ENCODE data around the gene ETS1.

ETS1 gene

DNA sequence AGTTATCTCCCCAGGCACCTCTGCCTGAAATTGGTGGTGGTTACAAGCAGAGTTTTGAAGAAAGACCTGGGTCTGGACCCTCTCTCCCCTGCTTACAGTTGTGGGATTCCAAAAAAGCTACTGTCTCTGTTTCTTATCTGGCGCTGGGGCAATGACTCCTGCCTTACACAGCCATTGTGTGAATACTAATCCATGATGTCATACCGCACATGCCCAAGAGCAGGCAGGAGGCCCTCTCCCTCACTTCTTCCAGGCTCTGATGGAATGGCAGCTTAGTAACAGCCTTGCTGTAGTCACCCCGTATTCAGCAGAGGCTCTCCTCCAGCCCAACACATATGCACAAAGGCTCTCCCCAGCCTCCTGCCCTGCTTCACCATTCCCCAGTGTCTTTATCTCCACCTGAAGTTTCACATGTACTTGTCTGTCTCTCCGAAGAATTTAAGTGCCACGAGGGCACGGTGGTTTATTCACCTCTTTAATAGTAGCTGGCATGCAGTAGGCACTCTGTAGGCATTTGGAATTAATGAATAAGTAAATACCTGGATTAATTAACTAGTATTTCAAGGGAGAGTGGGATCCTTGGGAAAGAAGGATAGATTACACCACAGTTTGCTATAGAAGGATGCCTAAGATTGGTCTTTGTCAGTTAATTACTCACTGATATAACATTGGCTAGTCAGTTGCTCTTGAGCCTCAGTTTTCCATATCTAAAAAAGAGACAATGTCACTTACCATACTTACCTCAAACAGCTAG lies 165.6 kb downstream of the ETS1 start:
- DNase-seq = no peak

DNA sequence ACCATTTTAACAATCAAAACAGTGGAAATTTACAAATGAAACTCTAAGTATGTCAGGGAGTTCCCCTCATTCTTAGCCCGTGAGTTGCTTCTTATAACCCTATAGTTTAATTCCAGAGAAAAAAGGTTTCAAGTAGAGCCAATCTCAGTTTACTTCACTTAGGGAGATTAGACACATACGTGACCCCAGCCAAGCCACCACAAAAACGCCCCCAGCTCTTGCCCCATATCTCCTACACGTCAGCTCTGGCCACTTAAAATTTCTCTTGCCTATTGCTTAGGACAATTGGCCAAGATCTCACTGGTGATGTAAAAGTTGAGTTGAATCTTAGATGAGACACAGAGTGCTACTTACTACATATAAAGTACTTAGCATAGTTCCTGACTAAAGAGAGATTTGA lies 166.4 kb downstream of the ETS1 start:
- DNase-seq = no peak

DNA sequence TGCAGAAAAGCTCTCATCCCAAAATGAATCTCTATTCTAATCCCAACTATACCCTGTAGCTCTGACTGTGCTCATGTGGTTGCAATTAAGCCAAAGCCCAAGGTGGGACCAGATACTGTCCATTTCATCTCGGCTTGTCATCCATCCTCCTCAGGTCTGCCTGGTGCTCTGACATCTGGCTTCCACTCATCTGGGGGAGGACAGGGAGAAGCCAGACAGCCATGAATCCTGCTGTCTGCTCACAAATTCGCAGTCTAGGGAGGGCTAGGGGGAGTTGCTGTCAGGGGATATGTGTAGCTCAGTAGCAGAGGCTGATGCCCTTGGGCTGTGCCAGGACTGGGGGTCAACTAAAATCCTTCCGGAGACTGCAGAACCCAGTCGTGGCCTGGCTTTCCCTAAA lies 167.1 kb downstream of the ETS1 start:
- DNase-seq = no peak

DNA sequence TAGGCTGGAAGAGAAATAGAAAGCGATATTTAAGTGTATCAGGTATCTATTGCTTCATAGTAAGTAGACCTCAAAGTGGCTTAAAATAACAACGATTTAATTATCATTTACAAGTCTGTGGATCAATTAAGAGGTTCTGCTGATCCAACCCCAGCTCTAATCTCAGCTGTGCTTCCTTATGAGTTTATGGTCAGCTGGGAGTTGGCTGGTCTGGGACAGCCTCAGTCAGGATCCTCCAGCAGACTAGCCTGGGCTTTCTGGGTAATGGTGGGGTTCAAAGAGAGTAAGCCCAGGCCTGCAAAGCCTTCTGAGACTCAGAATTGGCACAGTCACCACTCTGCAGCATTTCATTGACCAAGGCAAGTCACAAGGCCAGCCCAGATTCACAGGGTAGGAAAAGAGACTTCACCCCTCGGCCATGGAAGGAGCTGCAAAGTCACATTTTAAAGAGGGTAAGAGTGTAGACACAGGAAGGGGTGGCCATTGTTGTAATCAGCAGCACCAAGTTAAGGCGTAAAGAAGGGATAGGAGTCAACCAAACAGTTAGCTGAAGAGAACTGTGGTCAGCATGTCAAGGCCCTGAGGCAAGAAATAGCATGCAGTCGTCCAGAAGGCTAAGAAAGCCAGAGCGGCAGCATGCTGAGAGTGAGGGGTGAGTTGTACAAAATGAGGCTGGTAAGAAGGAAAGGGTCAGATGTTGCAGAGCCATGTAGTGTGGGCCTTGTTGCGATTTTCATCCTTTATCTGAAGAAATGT lies 168.2 kb downstream of the ETS1 start:
- DNase-seq = no peak

DNA sequence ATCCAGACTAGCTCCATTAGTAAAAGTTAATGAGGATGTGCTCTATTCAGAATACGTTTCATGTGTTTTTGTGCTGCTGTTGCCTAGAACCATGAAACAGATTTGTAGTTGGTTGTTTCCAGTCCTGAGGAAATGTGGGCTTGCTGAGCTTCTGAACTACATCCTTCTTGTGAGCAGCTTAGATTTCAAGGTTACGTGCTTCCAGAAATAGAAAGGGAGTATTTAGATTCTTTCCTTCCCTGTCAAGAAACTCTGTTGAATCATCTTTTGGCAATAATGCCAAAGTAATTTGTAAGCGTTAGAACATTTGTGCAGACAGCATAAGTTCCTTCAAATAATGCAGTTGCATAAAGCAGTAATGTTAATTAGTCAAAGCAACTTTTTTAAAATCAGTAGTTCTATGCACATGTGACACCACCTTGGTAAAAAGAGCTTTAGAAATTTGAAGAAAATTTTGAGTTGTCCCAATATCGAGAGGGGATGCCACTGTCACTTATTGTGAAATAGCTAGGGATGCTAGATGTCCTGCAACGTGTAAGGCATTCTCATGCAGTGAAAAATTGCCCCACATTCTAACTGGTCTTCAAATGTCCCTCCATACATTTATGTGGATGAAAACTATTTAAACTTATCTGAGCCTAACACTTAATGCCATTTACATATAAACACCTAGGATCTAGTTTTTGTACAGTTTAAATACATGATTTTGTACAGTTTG lies 169.6 kb downstream of the ETS1 start:
- no peak for DNase-seq

DNA sequence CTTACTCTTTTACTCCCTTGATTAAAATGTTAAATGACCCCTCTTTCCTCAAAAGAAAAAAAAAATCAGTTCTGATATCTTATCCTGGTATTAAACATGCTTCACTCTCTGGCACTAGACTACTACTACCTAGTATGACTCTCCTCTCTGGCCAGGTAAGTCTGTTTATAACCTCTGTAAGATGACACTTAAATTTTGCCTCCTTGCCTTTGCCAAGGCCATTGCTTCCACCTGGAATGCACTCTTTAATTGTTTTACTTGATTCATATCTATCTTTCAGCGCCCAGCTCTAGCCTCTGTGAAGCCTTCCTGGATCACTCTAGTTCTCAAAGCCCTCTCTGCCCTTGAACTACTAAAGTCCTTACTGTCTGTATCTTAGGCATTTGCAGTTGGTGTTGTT lies 170.4 kb downstream of the ETS1 start:
- DNase-seq = no peak

DNA sequence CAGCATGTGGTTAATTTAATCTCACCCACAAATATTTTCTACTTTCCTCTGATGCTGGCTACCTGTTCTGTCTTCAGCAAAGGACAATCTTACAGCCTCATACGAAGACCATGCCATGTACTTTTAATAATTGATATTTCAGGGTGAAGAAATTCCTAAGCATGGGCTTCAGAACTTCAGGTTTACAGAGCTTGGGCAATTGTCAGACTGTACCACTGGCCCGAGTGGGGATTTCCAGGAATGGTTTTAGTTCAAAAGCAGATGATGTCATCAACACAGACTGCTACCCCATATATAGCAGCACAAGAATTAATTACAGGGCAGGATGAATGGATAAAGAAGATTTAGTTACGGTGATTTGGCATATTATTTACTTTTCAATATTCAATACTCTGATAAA lies 171.8 kb downstream of the ETS1 start:
- no peak for DNase-seq

DNA sequence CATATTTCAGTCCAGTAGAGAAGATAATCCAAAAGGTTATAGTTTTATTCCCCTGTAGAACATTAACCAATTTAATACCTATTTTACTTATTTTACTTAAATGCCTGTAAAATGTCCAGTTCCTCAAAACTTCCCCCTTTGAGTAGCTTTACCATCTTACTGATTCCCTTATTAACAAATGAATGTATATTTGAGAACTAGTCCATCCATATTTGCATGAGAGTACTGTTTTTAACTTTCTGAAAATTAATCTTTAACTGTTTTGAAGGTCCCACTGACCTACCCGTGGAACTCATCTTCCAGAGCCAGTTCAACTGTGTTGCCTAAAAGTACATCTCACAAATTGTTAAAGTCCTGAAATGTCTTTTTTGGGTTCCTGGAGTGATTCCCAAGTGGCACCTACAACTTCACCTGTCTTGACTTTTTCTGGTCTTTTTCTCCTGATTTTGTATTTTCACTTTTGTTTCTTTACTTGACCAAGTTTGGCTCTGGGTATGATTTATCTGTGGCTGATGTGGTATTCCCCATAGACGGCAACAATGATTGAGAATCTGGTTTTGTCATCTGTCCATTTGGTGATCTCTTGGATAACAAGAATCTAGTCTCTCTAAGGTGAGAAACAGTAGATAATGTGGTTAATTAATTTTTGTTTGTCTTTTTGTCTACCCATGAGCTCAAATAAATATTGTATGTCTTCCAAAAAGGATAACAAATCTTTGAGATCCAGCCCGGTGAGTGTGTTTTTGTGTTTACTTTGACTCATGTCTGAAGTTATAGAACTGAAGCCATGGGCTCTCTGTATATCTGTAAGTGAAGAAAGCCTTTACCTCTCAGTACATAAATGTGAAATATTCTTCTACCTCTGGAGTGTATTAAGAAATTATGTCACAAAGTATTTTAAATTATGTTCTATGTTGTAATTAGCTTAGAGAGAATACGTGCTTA lies 174.2 kb downstream of the ETS1 start:
- DNase-seq = no peak

DNA sequence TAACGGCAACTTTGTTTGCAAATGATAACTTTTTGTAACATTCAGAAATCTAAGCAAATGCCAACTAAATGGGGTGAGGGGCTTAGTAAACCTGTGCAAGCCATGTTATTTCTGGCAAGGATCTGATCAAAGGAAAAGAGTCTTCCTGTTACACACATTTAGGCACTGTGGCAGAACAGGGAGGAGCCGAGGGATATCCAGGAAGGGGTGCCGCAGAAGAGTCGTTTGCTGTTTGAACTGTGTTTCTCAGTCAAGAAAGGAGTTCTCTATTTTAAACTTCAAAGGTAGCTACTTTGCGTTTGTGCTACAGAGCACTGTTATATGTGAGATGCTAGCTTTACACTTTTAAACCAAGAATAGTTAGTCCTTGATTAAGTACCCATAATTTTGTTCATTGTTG lies 175.5 kb downstream of the ETS1 start:
- no peak for DNase-seq

DNA sequence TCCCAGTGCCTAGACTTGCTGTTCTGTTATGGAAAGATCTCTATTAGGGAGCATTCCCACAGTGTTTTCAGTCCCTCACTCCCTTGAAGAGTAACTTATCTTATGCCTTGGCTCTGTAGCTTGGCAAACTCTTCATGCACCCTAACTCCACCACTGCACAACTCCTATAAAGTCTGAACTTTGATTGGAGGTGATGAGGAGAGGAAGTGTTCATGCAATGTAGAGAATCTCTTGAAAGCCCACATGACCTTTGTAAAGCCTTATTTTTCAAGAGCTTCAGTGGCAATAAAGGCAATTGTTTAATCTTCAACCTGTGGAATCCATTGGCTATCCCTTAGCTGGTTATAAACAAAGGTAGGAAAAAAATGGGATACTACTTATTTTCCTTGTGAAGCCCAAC lies 176.2 kb downstream of the ETS1 start:
- DNase-seq = no peak

DNA sequence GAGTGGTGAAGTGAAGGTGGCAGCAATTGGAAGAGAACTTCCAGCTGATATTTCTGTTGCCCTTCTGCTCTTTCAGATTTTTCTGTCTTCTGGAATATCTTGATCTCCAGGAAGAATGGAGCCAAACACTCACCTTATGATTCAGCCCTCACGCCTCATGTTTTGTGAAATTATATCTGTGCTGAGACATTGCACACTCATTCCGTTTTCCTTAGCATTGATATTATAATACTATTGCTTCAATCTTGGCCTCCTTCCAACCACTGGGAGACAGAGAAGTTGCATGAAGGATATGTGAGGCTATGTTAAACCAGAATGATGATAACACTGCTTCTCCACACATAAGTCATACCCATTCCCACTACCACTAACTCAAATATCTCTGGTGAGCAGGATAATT lies 177.9 kb downstream of the ETS1 start:
- no peak for DNase-seq
